ENCODE data around the gene VEZT.
A peak's percentile ranks its signal among the peaks of the same experiment; 100 is the strongest.

Gene VEZT

DNA sequence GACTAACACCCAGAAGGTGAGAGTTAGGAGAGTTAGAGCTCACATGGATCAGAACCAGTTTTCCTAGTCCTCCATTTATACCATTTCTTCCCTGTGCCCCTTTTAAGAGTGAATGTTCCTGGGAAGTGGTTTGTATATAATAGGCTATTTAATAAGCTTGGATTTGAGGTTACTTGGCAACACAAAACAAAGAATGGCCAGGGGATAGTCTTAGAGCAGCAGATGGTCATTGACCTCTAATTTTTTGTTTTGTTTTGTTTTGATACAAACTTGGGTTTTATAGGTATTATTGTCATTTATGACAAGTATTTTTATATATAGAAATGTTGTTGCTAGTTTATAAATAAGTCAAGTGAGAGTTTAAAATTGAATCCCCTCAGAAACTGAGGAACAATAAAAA lies 35.8 kb downstream of the VEZT start:
- Histone ChIP-seq H3K4me2 (ENCODE audit: low read length) (no peak overlapping the region), H3K18ac (ENCODE audit: low read length) (no peak overlapping the region), H3K4ac (ENCODE audit: low read depth, low read length) (no peak overlapping the region)

DNA sequence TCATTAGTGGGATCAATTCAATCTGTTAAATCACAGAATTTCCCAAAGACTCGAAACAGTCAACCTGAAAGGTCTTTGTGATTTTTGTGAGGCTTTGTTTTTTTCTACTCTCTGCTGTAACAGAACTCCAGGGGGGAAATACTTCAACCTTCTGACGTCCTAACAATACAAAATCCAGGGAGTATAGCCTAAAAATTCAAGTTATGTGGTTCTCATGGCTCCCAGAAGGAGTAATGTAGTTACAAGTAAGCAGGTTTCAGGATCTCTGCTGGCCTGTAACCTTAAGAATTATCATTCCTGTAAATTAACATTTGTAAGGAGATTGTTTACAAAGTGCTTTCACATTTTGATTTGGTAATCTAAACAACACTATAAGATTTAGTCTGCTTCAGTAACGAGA lies 39.9 kb downstream of the VEZT start:
- Histone ChIP-seq H3K56ac (ENCODE audit: low read length) (no peak overlapping the region), H2AK5ac (ENCODE audit: low read length) (no peak overlapping the region), H4K5ac (ENCODE audit: low read length) (no peak overlapping the region), H3K27ac (ENCODE audit: low read depth, low read length) (no peak overlapping the region), H4K8ac (ENCODE audit: low read depth, low read length) (no peak overlapping the region), H2BK5ac (ENCODE audit: low read length) (no peak overlapping the region), H3K23ac (ENCODE audit: low read length) (no peak overlapping the region), H3K27me3 (ENCODE audit: insufficient read depth, low read length, poor library complexity) (no peaks in the 10 kb centered on the region), H3K18ac (ENCODE audit: low read length) (no peak overlapping the region), H3K36me3 (ENCODE audit: control insufficient read depth, insufficient read depth, low read length) (no peaks in the 10 kb centered on the region), H3K79me1 (ENCODE audit: low read length) (no peaks in the 10 kb centered on the region), H2BK15ac (replicated peaks; ENCODE audit: low read depth) (no peak overlapping the region), H3K4me2 (ENCODE audit: low read length) (no peak overlapping the region), H3K79me2 (ENCODE audit: control insufficient read depth, insufficient read depth, low read length) (no peaks in the 10 kb centered on the region), H2BK120ac (ENCODE audit: low read depth, low read length) (no peak overlapping the region), H3K4me3 (ENCODE audit: low read length) (no peak overlapping the region), H3K4me1 (ENCODE audit: control insufficient read depth, low read depth, low read length) (no peaks in the 10 kb centered on the region), H3K4ac (ENCODE audit: low read depth, low read length) (no peak overlapping the region), H3K9ac (ENCODE audit: low read length) (no peak overlapping the region)
- peak; percentile 47 for DNase-seq
- no CpG with 5 or more reads among the region's 3 CpGs for WGBS (ENCODE audit: extremely low coverage, insufficient coverage, low lambda C conversion rate)

More for the DNA sequence above, 35.8 kb downstream of the VEZT start:
- no peaks in the 10 kb centered on the region for H3K4me1 ChIP-seq (ENCODE audit: control insufficient read depth, low read depth, low read length)
- no peaks in the 10 kb centered on the region for H3K36me3 ChIP-seq (ENCODE audit: control insufficient read depth, insufficient read depth, low read length)
- no peak overlapping the region for H3K9ac ChIP-seq (ENCODE audit: low read length)
- H3K23ac ChIP-seq (ENCODE audit: low read length), result no peak overlapping the region
- H3K79me2 ChIP-seq (ENCODE audit: control insufficient read depth, insufficient read depth, low read length), result no peaks in the 10 kb centered on the region
- H4K8ac ChIP-seq (ENCODE audit: low read depth, low read length), result no peak overlapping the region
- H3K79me1 ChIP-seq (ENCODE audit: low read length), result no peaks in the 10 kb centered on the region
- H2BK120ac ChIP-seq (ENCODE audit: low read depth, low read length), result no peak overlapping the region
- H3K4me3 ChIP-seq (ENCODE audit: low read length), result no peak overlapping the region
- DNase-seq, result no peak
- no peak overlapping the region for H3K56ac ChIP-seq (ENCODE audit: low read length)
- no peak overlapping the region for H2BK15ac ChIP-seq (replicated peaks; ENCODE audit: low read depth)
- no peak overlapping the region for H2BK5ac ChIP-seq (ENCODE audit: low read length)
- no peak overlapping the region for H4K5ac ChIP-seq (ENCODE audit: low read length)
- H3K27me3 ChIP-seq (ENCODE audit: insufficient read depth, low read length, poor library complexity), result no peaks in the 10 kb centered on the region
- H2AK5ac ChIP-seq (ENCODE audit: low read length), result no peak overlapping the region
- H3K27ac ChIP-seq (ENCODE audit: low read depth, low read length), result no peak overlapping the region

DNA sequence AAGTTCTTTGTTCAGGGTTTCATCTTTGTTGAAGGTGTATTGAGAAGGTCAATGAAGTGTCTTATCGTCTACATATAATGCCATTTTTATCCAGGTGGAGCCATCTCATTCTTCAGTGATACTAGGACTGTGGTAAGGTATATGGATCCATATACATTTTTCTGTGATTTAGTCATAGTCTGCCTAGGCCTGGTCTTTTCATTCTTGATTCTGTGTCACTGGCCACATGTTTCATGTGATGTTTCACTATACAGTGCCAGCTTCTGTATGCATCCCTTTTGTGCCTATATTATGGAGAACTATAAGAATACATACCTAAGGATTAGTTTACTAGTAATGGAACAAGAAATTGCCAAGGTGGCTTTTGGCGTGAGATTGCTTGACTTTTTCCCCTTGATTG lies 40.5 kb downstream of the VEZT start:
- no CpG with 5 or more reads among the region's 2 CpGs for WGBS (ENCODE audit: extremely low coverage, insufficient coverage, low lambda C conversion rate)
- Histone ChIP-seq H3K4me2 (ENCODE audit: low read length) (no peak overlapping the region), H2BK15ac (replicated peaks; ENCODE audit: low read depth) (no peak overlapping the region), H2BK120ac (ENCODE audit: low read depth, low read length) (no peak overlapping the region), H3K36me3 (ENCODE audit: control insufficient read depth, insufficient read depth, low read length) (no peaks in the 10 kb centered on the region), H2AK5ac (ENCODE audit: low read length) (no peak overlapping the region), H3K18ac (ENCODE audit: low read length) (no peak overlapping the region), H3K79me2 (ENCODE audit: control insufficient read depth, insufficient read depth, low read length) (no peaks in the 10 kb centered on the region), H3K27ac (ENCODE audit: low read depth, low read length) (no peak overlapping the region), H3K4me3 (ENCODE audit: low read length) (no peak overlapping the region), H4K8ac (ENCODE audit: low read depth, low read length) (no peak overlapping the region), H3K56ac (ENCODE audit: low read length) (no peak overlapping the region), H2BK5ac (ENCODE audit: low read length) (no peak overlapping the region), H3K4me1 (ENCODE audit: control insufficient read depth, low read depth, low read length) (no peaks in the 10 kb centered on the region), H3K4ac (ENCODE audit: low read depth, low read length) (no peak overlapping the region), H3K23ac (ENCODE audit: low read length) (no peak overlapping the region), H4K5ac (ENCODE audit: low read length) (no peak overlapping the region), H3K79me1 (ENCODE audit: low read length) (no peaks in the 10 kb centered on the region), H3K27me3 (ENCODE audit: insufficient read depth, low read length, poor library complexity) (no peaks in the 10 kb centered on the region), H3K9ac (ENCODE audit: low read length) (no peak overlapping the region)
- no peak for DNase-seq

- H3K4me2 ChIP-seq (ENCODE audit: low read length), result no peak overlapping the region
- H3K56ac ChIP-seq (ENCODE audit: low read length), result no peak overlapping the region
- WGBS (ENCODE audit: extremely low coverage, insufficient coverage, low lambda C conversion rate), result no CpG with 5 or more reads among the region's 2 CpGs
- no peak overlapping the region for H2AK5ac ChIP-seq (ENCODE audit: low read length)
- H3K27me3 ChIP-seq (ENCODE audit: insufficient read depth, low read length, poor library complexity), result no peaks in the 10 kb centered on the region
- no peak overlapping the region for H3K23ac ChIP-seq (ENCODE audit: low read length)
- H3K4me3 ChIP-seq (ENCODE audit: low read length), result no peak overlapping the region
- H2BK5ac ChIP-seq (ENCODE audit: low read length), result no peak overlapping the region
- H3K4ac ChIP-seq (ENCODE audit: low read depth, low read length), result no peak overlapping the region
- no peak for DNase-seq
- no peaks in the 10 kb centered on the region for H3K4me1 ChIP-seq (ENCODE audit: control insufficient read depth, low read depth, low read length)
- no peak overlapping the region for H4K8ac ChIP-seq (ENCODE audit: low read depth, low read length)
- no peaks in the 10 kb centered on the region for H3K79me2 ChIP-seq (ENCODE audit: control insufficient read depth, insufficient read depth, low read length)
- no peak overlapping the region for H2BK15ac ChIP-seq (replicated peaks; ENCODE audit: low read depth)
- no peak overlapping the region for H2BK120ac ChIP-seq (ENCODE audit: low read depth, low read length)
- no peaks in the 10 kb centered on the region for H3K79me1 ChIP-seq (ENCODE audit: low read length)
- no peaks in the 10 kb centered on the region for H3K36me3 ChIP-seq (ENCODE audit: control insufficient read depth, insufficient read depth, low read length)
- no peak overlapping the region for H3K9ac ChIP-seq (ENCODE audit: low read length)
- no peak overlapping the region for H3K27ac ChIP-seq (ENCODE audit: low read depth, low read length)
- no peak overlapping the region for H3K18ac ChIP-seq (ENCODE audit: low read length)
- no peak overlapping the region for H4K5ac ChIP-seq (ENCODE audit: low read length)
Observed at GRCh38 chr12:95258803-95259202, 41.2 kb downstream of the VEZT start.

DNA sequence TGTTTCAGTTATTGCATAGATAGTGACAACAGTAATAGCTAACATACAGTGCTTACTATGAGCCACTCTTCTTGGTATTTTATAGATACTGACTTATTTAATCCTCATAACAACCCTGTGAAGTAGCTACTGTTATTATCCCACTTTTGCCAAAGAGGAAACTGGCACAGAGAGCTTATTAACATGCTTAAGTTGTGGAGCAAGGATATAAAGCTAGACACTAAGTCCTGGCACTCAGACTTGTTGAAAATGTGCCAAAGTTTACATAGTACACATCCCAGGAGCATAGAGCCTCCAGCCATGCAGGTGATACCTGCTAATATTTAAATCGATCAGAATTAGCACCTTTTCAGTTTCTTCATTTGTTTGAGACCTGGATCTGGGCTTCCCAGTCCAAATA lies 41.8 kb downstream of the VEZT start:
- Histone ChIP-seq H3K79me1 (ENCODE audit: low read length) (no peaks in the 10 kb centered on the region), H3K4me3 (ENCODE audit: low read length) (no peak overlapping the region), H3K9ac (ENCODE audit: low read length) (no peak overlapping the region), H3K56ac (ENCODE audit: low read length) (no peak overlapping the region), H3K4me2 (ENCODE audit: low read length) (no peak overlapping the region), H2AK5ac (ENCODE audit: low read length) (no peak overlapping the region), H2BK15ac (replicated peaks; ENCODE audit: low read depth) (no peak overlapping the region), H3K18ac (ENCODE audit: low read length) (no peak overlapping the region), H3K36me3 (ENCODE audit: control insufficient read depth, insufficient read depth, low read length) (no peaks in the 10 kb centered on the region), H3K4me1 (ENCODE audit: control insufficient read depth, low read depth, low read length) (no peaks in the 10 kb centered on the region), H4K8ac (ENCODE audit: low read depth, low read length) (no peak overlapping the region), H2BK5ac (ENCODE audit: low read length) (no peak overlapping the region), H3K79me2 (ENCODE audit: control insufficient read depth, insufficient read depth, low read length) (no peaks in the 10 kb centered on the region), H3K27me3 (ENCODE audit: insufficient read depth, low read length, poor library complexity) (no peaks in the 10 kb centered on the region), H3K27ac (ENCODE audit: low read depth, low read length) (no peak overlapping the region), H2BK120ac (ENCODE audit: low read depth, low read length) (no peak overlapping the region), H3K4ac (ENCODE audit: low read depth, low read length) (no peak overlapping the region), H4K5ac (ENCODE audit: low read length) (no peak overlapping the region), H3K23ac (ENCODE audit: low read length) (no peak overlapping the region)
- no CpG with 5 or more reads among the region's 1 CpG for WGBS (ENCODE audit: extremely low coverage, insufficient coverage, low lambda C conversion rate)
- DNase-seq, result no peak

- no peaks in the 10 kb centered on the region for H3K4me1 ChIP-seq (ENCODE audit: control insufficient read depth, low read depth, low read length)
- no peaks in the 10 kb centered on the region for H3K27me3 ChIP-seq (ENCODE audit: insufficient read depth, low read length, poor library complexity)
- no peak overlapping the region for H3K4ac ChIP-seq (ENCODE audit: low read depth, low read length)
- H3K56ac ChIP-seq (ENCODE audit: low read length), result no peak overlapping the region
- no peak overlapping the region for H4K5ac ChIP-seq (ENCODE audit: low read length)
- no peak overlapping the region for H3K4me2 ChIP-seq (ENCODE audit: low read length)
- DNase-seq, result no peak
- H3K79me1 ChIP-seq (ENCODE audit: low read length), result no peaks in the 10 kb centered on the region
- no peaks in the 10 kb centered on the region for H3K79me2 ChIP-seq (ENCODE audit: control insufficient read depth, insufficient read depth, low read length)
- H3K36me3 ChIP-seq (ENCODE audit: control insufficient read depth, insufficient read depth, low read length), result no peaks in the 10 kb centered on the region
- no peak overlapping the region for H4K8ac ChIP-seq (ENCODE audit: low read depth, low read length)
- no peak overlapping the region for H2BK15ac ChIP-seq (replicated peaks; ENCODE audit: low read depth)
- H3K9ac ChIP-seq (ENCODE audit: low read length), result no peak overlapping the region
- H2AK5ac ChIP-seq (ENCODE audit: low read length), result no peak overlapping the region
- H3K4me3 ChIP-seq (ENCODE audit: low read length), result no peak overlapping the region
- no peak overlapping the region for H3K23ac ChIP-seq (ENCODE audit: low read length)
- H3K18ac ChIP-seq (ENCODE audit: low read length), result no peak overlapping the region
- no peak overlapping the region for H2BK5ac ChIP-seq (ENCODE audit: low read length)
- WGBS (ENCODE audit: extremely low coverage, insufficient coverage, low lambda C conversion rate), result no CpG with 5 or more reads among the region's 4 CpGs
- H2BK120ac ChIP-seq (ENCODE audit: low read depth, low read length), result no peak overlapping the region
- no peak overlapping the region for H3K27ac ChIP-seq (ENCODE audit: low read depth, low read length)
Observed at GRCh38 chr12:95261109-95261508, 43.5 kb downstream of the VEZT start.
